AG09319 (cell line): ENCODE data around the gene CD244.
"Not testable (repeated sequence)": the region's sequence is repeated elsewhere in the genome, so short reads cannot be mapped to it uniquely, and the experiment has no call there.

ENCODE experiments used
- DNase-seq: peaks from one replicate; pipeline ENCODE4 v3.0.0-alpha.2; 2010; ENCODE audit warnings: low read depth; ENCODE audit errors: extremely low read depth
- CTCF ChIP-seq: IDR thresholded peaks from 2 replicates; pipeline ENCODE4 v1.5.1; 2011; ENCODE audit warnings: low read depth, mild to moderate bottlenecking, inconsistent platforms, low read length, moderate library complexity

Gene CD244

GRCh38 chr1:160876311-160876710 lies 13.6 kb upstream of the CD244 start:
- no peak for DNase-seq
- no peak for TF ChIP-seq CTCF

- not testable (repeated sequence) for DNase-seq
Observed at GRCh38 chr1:160875591-160875990, 12.9 kb upstream of the CD244 start.

- no peak for DNase-seq
- no peak for TF ChIP-seq CTCF
Observed at GRCh38 chr1:160874935-160875334, 12.2 kb upstream of the CD244 start.

DNA sequence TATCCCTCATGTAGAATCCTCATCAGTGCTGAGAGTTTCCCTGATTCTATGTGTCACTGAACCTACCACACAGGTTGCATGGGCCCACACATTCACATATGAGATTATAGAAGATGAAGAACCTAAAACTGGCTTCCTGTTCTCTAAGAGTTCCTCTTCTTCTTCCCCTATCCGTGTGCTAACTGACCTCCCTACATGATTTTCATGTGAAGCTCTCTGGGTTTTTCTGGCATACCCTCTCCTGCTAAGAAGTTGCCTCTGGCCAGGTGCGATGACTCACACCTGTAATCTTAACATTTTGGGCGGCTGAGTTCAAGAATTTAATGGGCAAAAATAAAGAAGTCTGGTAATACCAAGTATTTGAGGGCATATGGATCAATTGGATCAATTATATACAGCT lies 5.5 kb upstream of the CD244 start:
- DNase-seq: no peak

DNA sequence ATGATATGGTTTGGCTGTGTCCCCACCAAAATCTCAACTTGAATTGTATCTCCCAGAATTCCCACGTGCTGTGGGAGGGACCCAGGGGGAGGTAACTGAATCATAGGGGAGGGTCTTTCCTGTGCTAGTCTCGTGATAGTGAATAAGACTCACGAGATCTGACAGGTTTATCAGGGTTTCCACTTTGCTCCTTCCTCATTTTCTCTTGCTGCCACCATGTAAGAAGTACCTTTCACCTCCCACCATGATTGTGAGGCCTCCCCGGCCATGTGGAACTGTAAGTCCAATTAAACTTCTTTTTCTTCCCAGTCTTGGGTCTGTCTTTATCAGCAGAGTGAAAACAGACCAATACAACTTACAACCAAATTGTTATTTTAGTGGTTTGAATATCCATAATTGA lies 5.0 kb upstream of the CD244 start:
- DNase-seq: not testable (repeated sequence)

More for the DNA sequence above, 5.5 kb upstream of the CD244 start:
- no peak for TF ChIP-seq CTCF

GRCh38 chr1:160866695-160867260 lies 4.1 kb upstream of the CD244 start:
- TF ChIP-seq CTCF: no peak
- DNase-seq: no peak

DNA sequence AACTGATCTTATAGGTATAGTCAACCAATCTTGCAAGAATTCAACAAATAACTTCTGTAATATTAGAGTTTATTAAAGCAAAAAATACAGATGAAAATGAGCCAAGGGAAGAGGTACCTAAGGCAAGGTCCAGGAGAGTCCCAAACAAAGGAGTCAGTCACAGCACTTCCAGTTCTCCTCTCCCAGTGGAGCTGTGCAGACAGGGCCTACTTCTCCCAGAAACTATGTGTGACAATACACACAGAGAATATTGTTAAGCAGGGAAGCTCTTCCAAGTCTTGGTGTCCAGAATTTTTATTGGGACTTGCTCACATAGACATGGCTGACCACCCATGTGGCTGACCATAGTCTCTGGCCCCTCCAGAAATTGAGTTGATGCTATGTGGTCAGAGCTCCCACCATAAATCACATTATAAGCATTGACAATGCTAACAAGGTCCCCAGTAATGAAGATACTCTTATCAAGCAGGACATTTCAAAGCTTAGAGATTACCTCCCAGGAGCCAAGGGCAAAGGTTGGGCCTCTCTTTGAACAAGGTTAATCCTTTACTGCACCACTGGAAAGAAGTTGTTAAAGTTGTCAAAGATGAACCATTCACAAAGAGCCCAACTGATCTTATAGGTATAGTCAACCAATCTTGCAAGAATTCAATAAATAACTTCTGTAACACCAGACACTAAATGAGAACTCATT lies 3.5 kb upstream of the CD244 start:
- TF ChIP-seq CTCF: no peak
- DNase-seq: no peak

- no peak for DNase-seq
- no peak for TF ChIP-seq CTCF
Observed at GRCh38 chr1:160865337-160865736, 2.6 kb upstream of the CD244 start.
